Gastrocnemius medialis (tissue), 4 donors: ENCODE results near the gene SEMA3A. TPM values are rescaled to one million over a fixed set of nuclear protein-coding genes. Genes with fewer than 3 reads are reported as not detected.

Experiments
- ATAC-seq, 2 donors: fragments of 150-250 bp; one replicate each; pipeline ENCODE4 v1.9.1; 2016
- DNase-seq, 2 donors: peaks; one replicate each; pipeline ENCODE4 v3.0.0-alpha.2; 2019
- H3K27ac ChIP-seq, 4 donors: fragments of 200-600 bp; sonication (generic); 1 replicate in 1 of 4; 2 replicates in 3 of 4; pipeline ENCODE4 v1.5.1; 2016 to 2018; ENCODE audit warnings: mild to moderate bottlenecking in 2 of 4, moderate library complexity in 1 of 4
- H3K27me3 ChIP-seq, 3 donors: fragments of 200-600 bp; sonication (generic) in 2 of 3; 1 replicate in 1 of 3; 2 replicates in 2 of 3; pipeline versions ENCODE4 v1.5.1 to v1.6.0; 2016 to 2019; ENCODE audit warnings: mild to moderate bottlenecking in 1 of 3, moderate library complexity in 1 of 3
- H3K36me3 ChIP-seq, 2 donors: fragments of 200-600 bp; sonication (generic) in 1 of 2; one replicate each; pipeline ENCODE4 v1.5.1; 2017 to 2018
- H3K4me1 ChIP-seq, 2 donors: fragments of 200-600 bp; sonication (generic) in 1 of 2; one replicate each; pipeline ENCODE4 v1.5.1; 2016 to 2017; ENCODE audit warnings: mild to moderate bottlenecking in 2 of 2
- H3K4me3 ChIP-seq, 4 donors: fragments of 200-600 bp; sonication (generic) in 3 of 4; 1 replicate in 1 of 4; 2 replicates in 3 of 4; pipeline ENCODE4 v1.5.1; 2016 to 2019; ENCODE audit warnings: mild to moderate bottlenecking in 2 of 4
- H3K9me3 ChIP-seq, 3 donors: fragments of 200-600 bp; sonication (generic) in 2 of 3; 1 replicate in 1 of 3; 2 replicates in 2 of 3; pipeline ENCODE4 v1.5.1; 2016 to 2019
- CTCF ChIP-seq, 5 experiments: fragments of 450-650 bp in 3 of 5; fragments of 200-600 bp in 2 of 5; sonication (generic) in 2 of 5; IDR thresholded peaks in 4 of 5; conservative IDR thresholded peaks in 1 of 5; 1 replicate in 4 of 5; 2 replicates in 1 of 5; pipeline ENCODE4 v1.5.1; 2016 to 2019; ENCODE audit warnings: antibody characterized with exemption in 5 of 5, mild to moderate bottlenecking in 3 of 5, moderate library complexity in 3 of 5
- POLR2A ChIP-seq, 2 donors: fragments of 450-650 bp; IDR thresholded peaks; one replicate each; pipeline ENCODE4 v1.6.1; 2017; ENCODE audit warnings: antibody characterized with exemption in 2 of 2, mild to moderate bottlenecking in 2 of 2, moderate library complexity in 2 of 2
- in situ Hi-C, 4 donors: fragments of 200-750 bp; cut with MboI; loops; one replicate each; pipeline versions ENCODE4 v1.15.0 to v1.8.0; 2017; ENCODE audit warnings: low sequenced_read_pairs in 4 of 4
- intact Hi-C: fragments of 100-400 bp; cut with DNase I; formaldehyde crosslinking; loops from one replicate; pipeline ENCODE4 v1.15.1; 2023; ENCODE audit warnings: low total_unique reads
- total RNA-seq, 4 donors: library from RNA; depleted of rRNA; stranded (reverse); fragments of >200 nt; gene quantifications; one replicate each; pipeline versions ENCODE4 v1.1.0 to v1.2.3, GENCODE V29; 2016

The SEMA3A gene
- total RNA-seq, 4 donors from 2014 or later: 0.07 to 0.29 (median 0.13) TPM

DNA sequence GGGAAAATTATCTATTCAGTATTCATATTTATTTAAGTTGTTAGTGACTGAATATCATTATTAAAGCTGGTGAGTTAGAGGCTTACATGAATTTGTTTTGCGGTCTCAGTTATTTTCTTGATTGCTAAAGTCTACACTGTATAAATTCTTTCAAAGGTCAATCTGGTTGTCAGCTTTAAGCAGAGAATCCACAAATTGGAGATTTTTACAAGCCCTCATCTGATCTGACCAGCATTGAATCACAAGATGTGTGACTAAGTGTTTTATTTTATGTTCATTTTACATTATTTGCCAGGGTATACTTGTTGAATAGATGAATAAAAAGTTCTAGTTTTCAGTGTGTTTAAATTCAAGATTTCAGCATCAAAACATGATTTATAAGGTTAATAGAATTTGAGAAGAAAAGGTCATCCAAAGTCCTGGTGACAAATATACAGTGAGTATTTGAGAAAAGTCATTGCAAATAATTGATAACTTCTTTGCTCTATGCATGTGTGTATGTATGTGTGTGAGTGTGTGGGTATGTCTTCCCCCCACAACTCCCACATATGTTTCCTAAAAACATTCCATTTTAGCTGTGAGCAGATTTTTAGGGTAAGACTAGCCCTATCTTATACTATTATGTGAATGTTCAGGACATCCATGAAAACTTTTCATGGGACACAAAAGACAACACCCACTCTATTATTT is 4.4 kb downstream of the SEMA3A start:
- in situ Hi-C loops (no loop called here), intact Hi-C loops (no loop called here)
- Histone ChIP-seq H3K9me3 (no peaks in the 10 kb centered on the region), H3K4me1 (peaks cover 0 to 1% of the 10 kb centered on the region in 2 donors), H3K27me3 (no peaks in the 10 kb centered on the region), H3K4me3 (no peak overlapping the region), H3K36me3 (no peaks in the 10 kb centered on the region), H3K27ac (no peak overlapping the region)
- ATAC-seq (no peak), DNase-seq (no peak)
- TF ChIP-seq CTCF (IDR thresholded peaks at IDR 0.05 in 4 of 5, conservative IDR thresholded peaks at IDR 0.05 in 1 of 5) (no peak), POLR2A (IDR thresholded peaks at IDR 0.05) (no peak)

DNA sequence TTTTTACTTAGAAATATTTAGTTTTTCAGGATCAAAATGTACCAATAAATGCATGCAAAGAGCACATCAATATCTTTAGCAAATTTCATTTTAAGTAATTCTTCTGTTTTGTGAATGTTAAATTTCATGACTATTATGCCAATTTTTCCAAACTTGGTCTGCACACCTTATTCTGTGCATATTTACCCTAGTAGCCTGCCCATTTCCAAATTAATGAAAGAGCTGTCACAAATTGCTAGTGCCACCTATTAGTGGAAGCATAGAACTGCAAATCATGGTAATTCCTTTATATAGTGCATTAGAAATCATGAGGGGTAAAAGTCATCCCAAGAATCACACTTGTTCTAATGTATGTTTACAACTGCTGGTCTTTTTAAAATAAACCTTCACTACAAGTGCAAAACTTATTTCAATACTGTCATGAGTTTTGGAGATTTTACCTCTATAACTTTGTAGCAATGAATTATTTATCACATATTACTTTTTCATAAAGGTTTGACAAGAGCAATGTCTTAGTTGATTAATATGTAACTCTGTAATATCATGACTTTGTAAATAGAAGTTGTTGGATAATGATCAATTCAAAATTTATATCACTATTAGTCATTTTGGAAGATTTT is 5.7 kb downstream of the SEMA3A start:
- in situ Hi-C loops: no loop called here
- H3K9me3 ChIP-seq: no peaks in the 10 kb centered on the region
- no peak overlapping the region for H3K27ac ChIP-seq
- intact Hi-C loops: no loop called here
- no peak overlapping the region for H3K4me3 ChIP-seq
- H3K36me3 ChIP-seq: no peaks in the 10 kb centered on the region
- no peaks in the 10 kb centered on the region for H3K27me3 ChIP-seq
- ATAC-seq: no peak
- DNase-seq: no peak
- TF ChIP-seq CTCF (IDR thresholded peaks at IDR 0.05 in 4 of 5, conservative IDR thresholded peaks at IDR 0.05 in 1 of 5): no peak
- TF ChIP-seq POLR2A (IDR thresholded peaks at IDR 0.05): no peak
- H3K4me1 ChIP-seq: no peaks in the 10 kb centered on the region

DNA sequence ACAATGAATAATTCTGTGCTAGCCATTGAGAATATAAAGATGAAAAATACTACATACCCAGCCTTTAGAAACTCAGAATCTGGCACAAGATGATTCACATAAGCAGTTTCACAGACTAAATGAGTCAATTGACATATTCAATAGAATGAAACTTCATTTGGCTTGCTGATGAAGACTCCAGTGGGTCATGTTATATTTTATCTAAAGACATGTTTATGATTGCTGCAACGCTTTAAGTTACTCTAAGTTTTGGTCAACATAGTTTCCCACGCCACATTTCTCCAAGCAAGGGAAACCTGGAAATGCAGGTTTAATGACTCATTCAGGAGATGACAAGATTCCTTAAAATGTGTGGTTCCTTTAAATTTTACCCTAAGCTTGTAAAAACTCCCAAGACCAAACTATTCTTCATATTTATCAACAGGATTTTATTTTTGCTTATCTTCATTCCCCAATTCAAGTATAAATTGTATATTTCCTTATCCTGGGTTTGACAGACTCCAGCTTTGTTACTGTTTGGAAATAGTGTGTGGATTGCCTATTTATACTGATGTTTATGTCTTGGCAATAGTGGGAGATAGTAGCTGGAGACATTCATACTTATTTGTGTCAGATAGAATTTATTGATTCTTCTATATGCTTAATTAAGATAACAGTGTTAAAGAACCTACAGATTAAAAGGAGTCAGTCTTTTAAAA is 6.6 kb downstream of the SEMA3A start:
- no peaks in the 10 kb centered on the region for H3K27me3 ChIP-seq
- no peaks in the 10 kb centered on the region for H3K36me3 ChIP-seq
- TF ChIP-seq POLR2A (IDR thresholded peaks at IDR 0.05): no peak
- TF ChIP-seq CTCF (IDR thresholded peaks at IDR 0.05 in 4 of 5, conservative IDR thresholded peaks at IDR 0.05 in 1 of 5): no peak
- in situ Hi-C loops: no loop called here
- H3K27ac ChIP-seq: no peak overlapping the region
- DNase-seq (no peak), ATAC-seq (no peak)
- no peaks in the 10 kb centered on the region for H3K9me3 ChIP-seq
- H3K4me1 ChIP-seq: no peaks in the 10 kb centered on the region
- H3K4me3 ChIP-seq: no peak overlapping the region
- intact Hi-C loops: no loop called here

GRCh38 chr7:84187087-84187805 is 7.3 kb downstream of the SEMA3A start:
- H3K4me3 ChIP-seq: no peak overlapping the region
- no peaks in the 10 kb centered on the region for H3K36me3 ChIP-seq
- no peaks in the 10 kb centered on the region for H3K9me3 ChIP-seq
- no peak for DNase-seq
- intact Hi-C loops: no loop called here
- no peak overlapping the region for H3K27ac ChIP-seq
- no peaks in the 10 kb centered on the region for H3K27me3 ChIP-seq
- no peak for TF ChIP-seq CTCF (IDR thresholded peaks at IDR 0.05 in 4 of 5, conservative IDR thresholded peaks at IDR 0.05 in 1 of 5)
- ATAC-seq: no peak
- in situ Hi-C loops: no loop called here
- H3K4me1 ChIP-seq: no peaks in the 10 kb centered on the region
